Measurements from ENCODE around the gene MRC2.

MRC2 gene

GRCh38 chr17:62676952-62677596 is 49.6 kb downstream of the MRC2 start:
- DNase-seq (ENCODE audit: low read depth in 1 of 2, low spot score in 1 of 2), result no peak
- no peak overlapping the region for H3K4me3 ChIP-seq (replicated peaks; ENCODE audit: insufficient read depth, low read length)
- TF ChIP-seq CTCF (IDR thresholded peaks at IDR 0.05; ENCODE audit: insufficient read depth, low read length), result no peak
- TF ChIP-seq REST (IDR thresholded peaks at IDR 0.05; ENCODE audit: insufficient replicate concordance, low read depth), result no peak
- TF ChIP-seq SPI1 (IDR thresholded peaks at IDR 0.05; ENCODE audit: borderline replicate concordance, low read depth), result no peak
- no peak for TF ChIP-seq POLR2AphosphoS5 (IDR thresholded peaks at IDR 0.05; ENCODE audit: low read depth)
- no peak for TF ChIP-seq GABPA (IDR thresholded peaks at IDR 0.05; ENCODE audit: low read depth)
- no peak overlapping the region for H3K27ac ChIP-seq (replicated peaks)
- no peaks in the 10 kb centered on the region for H3K27me3 ChIP-seq (ENCODE audit: insufficient read depth, poor library complexity, severe bottlenecking)

- Histone ChIP-seq H3K27me3 (ENCODE audit: insufficient read depth, poor library complexity, severe bottlenecking) (no peaks in the 10 kb centered on the region), H3K27ac (replicated peaks) (no peak overlapping the region), H3K4me3 (replicated peaks; ENCODE audit: insufficient read depth, low read length) (no peak overlapping the region)
- DNase-seq (ENCODE audit: low read depth in 1 of 2, low spot score in 1 of 2), result no peak
- TF ChIP-seq REST (IDR thresholded peaks at IDR 0.05; ENCODE audit: insufficient replicate concordance, low read depth), result no peak
- no peak for TF ChIP-seq CTCF (IDR thresholded peaks at IDR 0.05; ENCODE audit: insufficient read depth, low read length)
- TF ChIP-seq SPI1 (IDR thresholded peaks at IDR 0.05; ENCODE audit: borderline replicate concordance, low read depth), result no peak
- TF ChIP-seq GABPA (IDR thresholded peaks at IDR 0.05; ENCODE audit: low read depth), result no peak
- TF ChIP-seq POLR2AphosphoS5 (IDR thresholded peaks at IDR 0.05; ENCODE audit: low read depth), result no peak
Measured at GRCh38 chr17:62678214-62678919, 50.9 kb downstream of the MRC2 start.

GRCh38 chr17:62679866-62680377 is 52.5 kb downstream of the MRC2 start:
- H3K27ac ChIP-seq (replicated peaks), result no peak overlapping the region
- H3K4me3 ChIP-seq (replicated peaks; ENCODE audit: insufficient read depth, low read length), result no peak overlapping the region
- TF ChIP-seq GABPA (IDR thresholded peaks at IDR 0.05; ENCODE audit: low read depth), result no peak
- no peak for TF ChIP-seq POLR2AphosphoS5 (IDR thresholded peaks at IDR 0.05; ENCODE audit: low read depth)
- H3K27me3 ChIP-seq (ENCODE audit: insufficient read depth, poor library complexity, severe bottlenecking), result no peaks in the 10 kb centered on the region
- no peak for DNase-seq (ENCODE audit: low read depth in 1 of 2, low spot score in 1 of 2)

GRCh38 chr17:62680541-62681052 is 53.1 kb downstream of the MRC2 start:
- Histone ChIP-seq H3K27me3 (ENCODE audit: insufficient read depth, poor library complexity, severe bottlenecking) (no peaks in the 10 kb centered on the region), H3K27ac (replicated peaks) (no peak overlapping the region), H3K4me3 (replicated peaks; ENCODE audit: insufficient read depth, low read length) (no peak overlapping the region)
- DNase-seq (ENCODE audit: low read depth in 1 of 2, low spot score in 1 of 2), result no peak
- TF ChIP-seq REST (IDR thresholded peaks at IDR 0.05; ENCODE audit: insufficient replicate concordance, low read depth) (no peak), CTCF (IDR thresholded peaks at IDR 0.05; ENCODE audit: insufficient read depth, low read length) (no peak), GABPA (IDR thresholded peaks at IDR 0.05; ENCODE audit: low read depth) (no peak), SPI1 (IDR thresholded peaks at IDR 0.05; ENCODE audit: borderline replicate concordance, low read depth) (no peak), POLR2AphosphoS5 (IDR thresholded peaks at IDR 0.05; ENCODE audit: low read depth) (no peak)

Measured in HL-60 (cell line).